Caki2 (cell line): Measurements from ENCODE around the gene PHLDB2. TPM values are rescaled to one million over a fixed set of nuclear protein-coding genes. Genes with fewer than 3 reads are reported as not detected.

Experiments used
- DNase-seq: peaks from one replicate; pipeline ENCODE4 v3.0.0-alpha.2; 2015; ENCODE audit warnings: low read depth
- in situ Hi-C: cut with HindIII; loops from 2 replicates; pipeline ENCODE4 v1.10.0; 2016; ENCODE audit warnings: low sequenced_read_pairs, low pct_unique_long_range_greater_than_20kb, mixed read lengths
- total RNA-seq: library from RNA; depleted of rRNA; stranded (reverse); fragments of >200 nt; shearing (Covaris generic); gene quantifications from 2 replicates; pipeline ENCODE4 v1.2.3, GENCODE V29; 2014; ENCODE audit warnings: low replicate concordance

PHLDB2 gene
- total RNA-seq, 1 experiment from 2014 or later: 10.3 TPM

- in situ Hi-C loops: no loop called here
- peak; percentile 2 for DNase-seq
Measured at GRCh38 chr3:111846717-111847116, 12.3 kb upstream of the PHLDB2 start.

GRCh38 chr3:111848283-111848682 is 10.8 kb upstream of the PHLDB2 start:
- DNase-seq: no peak
- in situ Hi-C loops: no loop called here

GRCh38 chr3:111848778-111849177 is 10.3 kb upstream of the PHLDB2 start:
- in situ Hi-C loops: no loop called here
- DNase-seq: no peak

DNA sequence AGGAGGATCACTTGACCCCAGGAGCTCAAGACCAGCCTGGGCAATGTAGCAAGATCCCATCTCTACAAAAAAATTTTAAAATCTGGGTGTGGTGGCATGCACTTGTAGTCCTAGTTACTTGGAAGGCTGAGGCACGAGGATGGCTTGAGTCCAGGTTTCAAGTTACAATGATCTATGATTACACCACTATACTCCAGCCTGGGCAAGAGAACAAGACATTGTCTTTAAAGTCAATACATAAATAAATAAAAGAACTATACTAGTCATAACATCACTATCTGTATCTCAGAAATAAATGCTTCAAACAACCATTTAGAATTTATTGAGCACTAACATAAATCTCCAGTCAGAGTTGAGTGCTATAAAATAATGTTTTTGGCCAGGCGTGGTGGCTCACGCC is 8.5 kb upstream of the PHLDB2 start:
- in situ Hi-C loops: no loop called here
- DNase-seq: no peak

- DNase-seq: no peak
Measured at GRCh38 chr3:111851511-111851954, 7.5 kb upstream of the PHLDB2 start.

GRCh38 chr3:111852540-111852939 is 6.5 kb upstream of the PHLDB2 start:
- in situ Hi-C loops: no loop called here
- DNase-seq: no peak

More at GRCh38 chr3:111851511-111851954, 7.5 kb upstream of the PHLDB2 start:
- in situ Hi-C loops: no loop called here

GRCh38 chr3:111853068-111853467 is 6.0 kb upstream of the PHLDB2 start:
- in situ Hi-C loops: no loop called here
- DNase-seq: no peak

DNA sequence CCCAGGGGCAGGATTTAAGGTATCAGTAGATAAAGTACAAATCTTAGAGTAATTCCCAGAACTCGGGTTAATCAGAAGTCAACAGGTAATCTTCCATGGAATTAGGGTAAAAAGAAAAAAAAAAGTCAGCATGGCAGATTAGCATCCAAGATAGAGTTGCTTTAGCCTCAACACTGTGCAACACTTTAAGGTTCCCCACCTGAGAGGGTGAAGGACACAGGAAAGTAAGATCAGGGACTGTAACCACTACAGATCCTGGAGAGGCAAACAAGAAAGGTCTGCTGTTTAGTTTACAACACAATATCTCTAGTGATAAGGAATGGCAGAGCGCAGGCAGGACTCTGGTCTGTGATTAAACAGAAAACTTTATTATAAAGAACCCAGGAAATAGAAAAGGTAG is 4.1 kb upstream of the PHLDB2 start:
- DNase-seq: no peak
- in situ Hi-C loops: no loop called here

- DNase-seq: no peak
- in situ Hi-C loops: no loop called here
Measured at GRCh38 chr3:111856501-111856900, 2.6 kb upstream of the PHLDB2 start.

DNA sequence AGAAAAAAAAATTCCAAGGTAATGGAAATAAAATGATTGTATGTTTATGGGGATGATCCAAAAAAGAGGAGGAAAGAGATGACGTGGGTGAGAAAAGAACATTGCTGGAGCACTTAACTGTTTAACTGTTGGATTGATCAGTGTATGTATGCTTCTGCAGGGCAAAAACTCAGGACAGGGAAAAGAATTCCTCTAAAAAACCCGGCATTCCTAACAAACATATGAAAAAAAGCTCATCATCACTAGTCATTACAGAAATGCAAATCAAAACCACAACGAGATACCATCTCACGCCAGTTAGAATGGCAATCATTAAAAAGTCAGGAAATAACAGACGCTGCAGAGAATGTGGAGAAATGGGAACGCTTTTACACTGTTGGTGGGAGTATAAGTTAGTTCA is 1.6 kb upstream of the PHLDB2 start:
- in situ Hi-C loops: no loop called here
- DNase-seq: no peak

DNA sequence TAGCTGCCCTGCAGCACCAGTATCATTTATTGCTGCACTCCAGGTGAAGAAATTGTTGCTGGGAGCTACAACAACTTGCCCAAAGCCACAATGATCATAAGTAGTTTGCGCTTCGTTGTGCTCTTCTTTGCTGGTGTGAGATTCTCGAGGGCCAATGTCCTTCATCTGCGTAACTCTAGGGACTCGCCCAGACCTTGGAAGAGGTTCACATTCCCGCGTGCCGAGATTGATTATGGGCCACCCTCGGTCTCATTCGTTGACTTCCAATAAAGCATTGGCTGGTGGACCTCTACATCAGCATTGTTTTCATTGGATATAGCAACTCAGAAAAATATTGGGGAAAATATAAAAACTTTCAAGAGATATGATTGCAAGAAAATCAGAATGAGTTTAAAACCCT is 423 bp upstream of the PHLDB2 start:
- DNase-seq: no peak
- in situ Hi-C loops: no loop called here

DNA sequence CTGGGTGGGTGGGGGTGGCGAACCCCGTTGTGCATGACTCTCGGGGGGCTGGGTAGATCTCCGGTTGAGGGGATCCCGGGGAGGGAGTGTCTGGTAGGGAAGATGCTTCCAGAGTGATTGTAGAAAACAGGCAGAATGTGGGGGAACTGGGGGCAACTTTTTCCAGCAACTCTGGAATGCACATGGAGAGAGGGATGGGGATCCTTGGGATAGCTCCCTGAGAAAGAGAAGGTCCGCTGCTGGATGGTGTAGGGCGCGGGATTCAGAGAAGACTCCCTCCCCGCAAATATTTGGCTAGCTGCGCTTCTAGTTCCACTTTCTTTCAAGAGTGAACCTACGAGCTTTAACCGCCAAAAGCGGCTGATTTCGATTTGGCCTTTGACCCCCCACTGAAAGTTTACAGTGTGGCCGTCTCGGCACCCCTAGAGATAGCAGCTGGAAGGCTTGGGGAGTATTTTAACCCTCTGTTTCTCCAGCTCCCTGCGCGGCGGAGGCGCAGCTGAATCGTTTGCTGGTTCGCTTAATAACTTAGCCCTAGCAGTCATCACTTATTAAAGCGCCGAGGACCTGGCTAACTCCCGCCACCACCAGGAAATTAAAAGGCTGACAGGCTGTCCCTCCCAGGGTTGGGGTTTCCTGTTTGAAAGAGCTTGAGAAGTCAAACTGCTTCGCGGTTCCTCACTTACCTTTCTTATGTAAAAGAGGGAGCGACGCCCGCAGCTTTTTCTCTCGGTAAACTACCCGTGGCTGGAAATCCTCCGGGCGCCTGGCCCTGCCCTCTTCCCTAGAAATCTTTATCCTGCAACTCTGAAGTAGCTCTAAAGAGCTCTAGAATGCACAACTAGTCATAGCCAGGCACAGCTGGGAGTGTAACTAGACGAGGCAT is 1.2 kb downstream of the PHLDB2 start:
- in situ Hi-C loops: no loop called here
- DNase-seq: peak; percentile 78

GRCh38 chr3:111861391-111861790 is 2.3 kb downstream of the PHLDB2 start:
- no peak for DNase-seq
- in situ Hi-C loops: no loop called here

DNA sequence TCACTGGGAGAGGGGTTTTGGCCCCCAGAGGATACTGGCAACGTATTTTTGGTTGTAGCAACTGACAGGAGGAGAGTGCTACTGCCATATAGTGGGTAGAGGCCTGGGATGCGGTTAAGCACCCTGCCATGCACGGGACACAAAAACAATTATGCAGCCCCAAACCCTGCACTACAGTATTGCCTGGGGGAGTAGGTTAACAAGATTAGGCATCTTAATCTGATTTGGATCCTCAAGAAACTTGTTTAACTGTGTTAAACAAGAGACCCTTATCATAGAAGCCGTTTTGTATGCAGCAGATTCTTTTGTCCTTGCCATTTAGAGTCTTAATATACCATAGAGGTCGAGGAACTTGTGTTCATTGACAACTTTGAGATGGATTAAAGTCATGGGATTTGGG is 3.4 kb downstream of the PHLDB2 start:
- DNase-seq: no peak
- in situ Hi-C loops: no loop called here

GRCh38 chr3:111862974-111863373 is 3.9 kb downstream of the PHLDB2 start:
- DNase-seq: no peak
- in situ Hi-C loops: no loop called here

GRCh38 chr3:111863942-111864694 is 5.1 kb downstream of the PHLDB2 start:
- in situ Hi-C loops: no loop called here

GRCh38 chr3:111864821-111865656 is 6.0 kb downstream of the PHLDB2 start:
- in situ Hi-C loops: no loop called here
- peak; percentile 66 for DNase-seq

More at GRCh38 chr3:111863942-111864694, 5.1 kb downstream of the PHLDB2 start:
- DNase-seq: no peak

GRCh38 chr3:111867889-111868426 is 8.9 kb downstream of the PHLDB2 start:
- in situ Hi-C loops: no loop called here
- DNase-seq: no peak
